Measurements from ENCODE around the gene KCNK4. TPM values are rescaled to one million over a fixed set of nuclear protein-coding genes. Genes with fewer than 3 reads are reported as not detected.

Gene KCNK4
- total RNA-seq, 1 experiment from 2014 or later: 0.28 TPM

DNA sequence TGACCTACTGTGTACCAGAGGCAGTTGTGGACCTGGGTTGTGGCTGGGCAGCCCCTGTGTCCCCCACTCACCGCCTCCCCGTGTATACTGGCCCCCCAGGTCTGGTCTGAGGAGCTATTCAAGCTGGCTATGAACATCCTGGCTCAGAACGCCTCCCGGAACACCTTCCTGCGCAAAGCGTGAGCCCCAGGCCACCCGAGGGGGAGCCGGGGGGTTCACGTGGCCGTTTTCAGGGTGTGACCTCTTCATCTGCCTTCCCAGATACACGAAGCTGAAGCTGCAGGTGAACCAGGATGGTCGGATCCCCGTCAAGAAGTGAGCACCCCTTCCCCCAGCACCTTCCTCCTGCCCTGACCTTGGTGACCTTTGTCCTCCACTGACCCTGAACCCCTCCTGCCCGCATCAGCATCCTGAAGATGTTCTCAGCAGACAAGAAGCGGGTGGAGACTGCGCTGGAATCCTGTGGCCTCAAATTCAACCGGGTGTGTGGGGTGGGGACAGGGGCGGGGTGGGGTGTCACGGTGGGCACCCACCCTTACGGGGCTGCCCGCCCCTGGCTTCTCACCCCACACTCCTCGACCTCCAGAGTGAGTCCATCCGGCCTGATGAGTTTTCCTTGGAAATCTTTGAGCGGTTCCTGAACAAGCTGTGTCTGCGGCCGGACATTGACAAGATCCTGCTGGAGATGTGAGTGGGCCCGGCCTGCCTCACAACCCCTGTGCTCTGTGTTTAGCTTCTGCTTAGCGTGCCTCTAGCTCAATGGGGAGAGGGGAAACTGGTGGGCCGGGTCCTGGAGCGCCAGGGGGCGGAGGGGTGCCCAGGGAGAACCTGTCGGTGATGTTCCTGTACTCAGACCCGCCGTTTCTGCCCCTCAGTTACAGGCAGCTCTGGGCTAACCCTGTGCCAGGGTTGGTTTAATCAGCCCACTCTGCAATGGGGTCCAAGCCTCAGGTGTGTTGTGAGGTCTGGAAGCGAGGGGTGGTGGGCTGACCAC, 35.7 kb upstream of the KCNK4 start:
- Histone ChIP-seq H3K9ac (ENCODE audit: extremely low read depth, insufficient read length, low read length) (no peak overlapping the region), H3K4me1 (ENCODE audit: insufficient read depth, low read length) (no peaks in the 10 kb centered on the region), H3K79me1 (ENCODE audit: insufficient read depth, low read depth, low read length, poor library complexity, severe bottlenecking) (peaks cover 3% of the 10 kb centered on the region), H3K56ac (ENCODE audit: insufficient read length, low read depth, low read length) (no peak overlapping the region), H3K14ac (ENCODE audit: insufficient read depth, low read length) (no peak overlapping the region), H3K18ac (ENCODE audit: insufficient read length, low read depth, low read length) (no peak overlapping the region), H2BK15ac (ENCODE audit: low read depth, low read length) (no peak overlapping the region), H4K91ac (ENCODE audit: insufficient read length, low read depth, low read length) (no peak overlapping the region), H3K79me2 (ENCODE audit: insufficient read depth, low read length) (no peaks in the 10 kb centered on the region; the same call in 1 of the 2 replicates), H3K4ac (ENCODE audit: low read depth, low read length) (no peak overlapping the region), H2BK5ac (ENCODE audit: insufficient read length, low read length) (no peak overlapping the region), H2AFZ (ENCODE audit: low read length) (no peak overlapping the region), H2BK20ac (ENCODE audit: low read depth, low read length, poor library complexity, severe bottlenecking) (no peak overlapping the region), H4K8ac (replicated peaks; ENCODE audit: insufficient read length, low read depth, low read length) (no peak overlapping the region), H3K23me2 (ENCODE audit: insufficient read length, low read depth, low read length, poor library complexity, severe bottlenecking) (peaks cover 15% of the 10 kb centered on the region), H3K4me2 (ENCODE audit: insufficient read depth, insufficient read length, low read length) (no peak overlapping the region), H3T11ph (ENCODE audit: low read length) (no peak overlapping the region), H3K9me3 (ENCODE audit: control insufficient read depth, low read depth, low read length) (no peaks in the 10 kb centered on the region), H4K5ac (ENCODE audit: insufficient read length, low read depth, low read length) (no peak overlapping the region), H3K27ac (ENCODE audit: insufficient read length, low read depth, low read length) (no peak overlapping the region), H3K23ac (ENCODE audit: insufficient read length, low read depth, low read length) (no peak overlapping the region), H2AK5ac (ENCODE audit: insufficient read length, low read length) (no peak overlapping the region), H4K20me1 (ENCODE audit: control insufficient read depth, insufficient read depth, insufficient read length) (no peaks in the 10 kb centered on the region), H2BK12ac (ENCODE audit: insufficient read length, low read depth, low read length) (no peak overlapping the region), H3K27me3 (ENCODE audit: insufficient read depth, low read length) (no peaks in the 10 kb centered on the region), H2BK120ac (ENCODE audit: low read depth, low read length, poor library complexity, severe bottlenecking) (no peak overlapping the region)
- Mint-ChIP-seq H3K4me3 (no peak overlapping the region; a peak in 1 of 5 replicates), H3K4me1 (peaks cover 9 to 18% of the 10 kb centered on the region in 2 experiments), H3K27ac (no peak overlapping the region), H3K27me3 (ENCODE audit: low read depth) (no peaks in the 10 kb centered on the region), H3K36me3 (ENCODE audit: insufficient read depth in 1 of 3, low read depth in 3 of 3) (peaks cover 39 to 62% (median 54%) of the 10 kb centered on the region in 3 experiments; a peak in 6 of 7 replicates), H3K9me3 (no peaks in the 10 kb centered on the region)
- TF ChIP-seq, protein P1, sequence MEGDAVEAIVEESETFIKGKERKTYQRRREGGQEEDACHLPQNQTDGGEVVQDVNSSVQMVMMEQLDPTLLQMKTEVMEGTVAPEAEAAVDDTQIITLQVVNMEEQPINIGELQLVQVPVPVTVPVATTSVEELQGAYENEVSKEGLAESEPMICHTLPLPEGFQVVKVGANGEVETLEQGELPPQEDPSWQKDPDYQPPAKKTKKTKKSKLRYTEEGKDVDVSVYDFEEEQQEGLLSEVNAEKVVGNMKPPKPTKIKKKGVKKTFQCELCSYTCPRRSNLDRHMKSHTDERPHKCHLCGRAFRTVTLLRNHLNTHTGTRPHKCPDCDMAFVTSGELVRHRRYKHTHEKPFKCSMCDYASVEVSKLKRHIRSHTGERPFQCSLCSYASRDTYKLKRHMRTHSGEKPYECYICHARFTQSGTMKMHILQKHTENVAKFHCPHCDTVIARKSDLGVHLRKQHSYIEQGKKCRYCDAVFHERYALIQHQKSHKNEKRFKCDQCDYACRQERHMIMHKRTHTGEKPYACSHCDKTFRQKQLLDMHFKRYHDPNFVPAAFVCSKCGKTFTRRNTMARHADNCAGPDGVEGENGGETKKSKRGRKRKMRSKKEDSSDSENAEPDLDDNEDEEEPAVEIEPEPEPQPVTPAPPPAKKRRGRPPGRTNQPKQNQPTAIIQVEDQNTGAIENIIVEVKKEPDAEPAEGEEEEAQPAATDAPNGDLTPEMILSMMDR (conservative IDR thresholded peaks at IDR 0.05): no peak
- DNase-seq: no peak
- WGBS (ENCODE audit: extremely low coverage, insufficient read length, low lambda C conversion rate): no CpG with 5 or more reads among the region's 35 CpGs

Data from H9 (cell line).